WTC11 (cell line): ENCODE data around the gene COL4A2. TPM values are rescaled to one million over a fixed set of nuclear protein-coding genes. Genes with fewer than 3 reads are reported as not detected.

ENCODE experiments used
- ATAC-seq: fragments of 200-7000 bp; cut with Tn5 transposase; 2 replicates; pipeline ENCODE4 v1.10.0; 2021; ENCODE audit warnings: mild to moderate bottlenecking, moderate library complexity
- CTCF ChIA-PET: fragments of 300-600 bp; sonication (Branson Sonifier 250); formaldehyde crosslinking; loops from one replicate; lab custom pipeline; 2021; ENCODE audit warnings: antibody characterized with exemption; lab: Charles Lee
- POLR2A ChIA-PET: fragments of 350-600 bp; sonication (Branson Sonifier 250); formaldehyde crosslinking; loops from one replicate; lab custom pipeline; 2021; ENCODE audit warnings: antibody characterized with exemption; lab: Charles Lee
- DNase-seq: peaks from one replicate; pipeline ENCODE4 v3.0.0; 2021; ENCODE audit warnings: low spot score
- H3K27ac Mint-ChIP-seq: 2 replicates; pipeline ENCODE4 v1.8.0; 2021; ENCODE audit warnings: mixed read lengths
- H3K27me3 Mint-ChIP-seq: 2 replicates; pipeline ENCODE4 v1.8.0; 2021; ENCODE audit warnings: low read depth, mild to moderate bottlenecking, moderate library complexity, mixed read lengths
- H3K36me3 Mint-ChIP-seq: 2 replicates; pipeline ENCODE4 v1.8.0; 2021; ENCODE audit warnings: mixed read lengths
- H3K4me1 Mint-ChIP-seq: 2 replicates; pipeline ENCODE4 v1.8.0; 2022; ENCODE audit warnings: mixed read lengths
- H3K4me3 Mint-ChIP-seq: 2 replicates; pipeline ENCODE4 v1.8.0; 2021; ENCODE audit warnings: mild to moderate bottlenecking, moderate library complexity, mixed read lengths
- H3K9me3 Mint-ChIP-seq: 2 replicates; pipeline ENCODE4 v1.8.0; 2021; ENCODE audit warnings: mixed read lengths
- ESRRA ChIP-seq: sonication (generic); formaldehyde crosslinking; IDR thresholded peaks from 2 replicates; pipeline ENCODE4 v1.8.1; 2022; ENCODE audit warnings: mild to moderate bottlenecking, missing genetic modification reagents, borderline replicate concordance
- GTF2I ChIP-seq: fragments of 250-450 bp; sonication (Bioruptor Pico); conservative IDR thresholded peaks from 2 replicates; pipeline ENCODE4 v1.4.0; 2021; ENCODE audit warnings: mild to moderate bottlenecking
- MLX ChIP-seq: sonication (generic); formaldehyde crosslinking; IDR thresholded peaks from 2 replicates; pipeline ENCODE4 v1.8.1; 2023; ENCODE audit warnings: mild to moderate bottlenecking, missing genetic modification reagents, moderate library complexity
- NR3C1 ChIP-seq: sonication (generic); formaldehyde crosslinking; conservative IDR thresholded peaks from 2 replicates; pipeline ENCODE4 v1.8.1; 2023; ENCODE audit warnings: low read depth, mild to moderate bottlenecking, missing genetic modification reagents
- OVOL2 ChIP-seq: fragments of 250-450 bp; sonication (Bioruptor Pico); IDR thresholded peaks from 2 replicates; pipeline ENCODE4 v1.9.0; 2021; ENCODE audit warnings: mild to moderate bottlenecking, borderline replicate concordance
- PRDM15 ChIP-seq: sonication (generic); formaldehyde crosslinking; IDR thresholded peaks from 2 replicates; pipeline ENCODE4 v1.8.0; 2022; ENCODE audit warnings: missing genetic modification reagents
- RELA ChIP-seq: sonication (generic); formaldehyde crosslinking; IDR thresholded peaks from 2 replicates; pipeline ENCODE4 v1.8.1; 2022; ENCODE audit warnings: missing genetic modification reagents, mild to moderate bottlenecking, borderline replicate concordance
- SOX15 ChIP-seq: fragments of 250-450 bp; sonication (Bioruptor Pico); IDR thresholded peaks from 2 replicates; pipeline ENCODE4 v1.9.0; 2021; ENCODE audit warnings: mild to moderate bottlenecking
- TCF7 ChIP-seq: sonication (generic); formaldehyde crosslinking; IDR thresholded peaks from 2 replicates; pipeline ENCODE4 v1.8.0; 2022; ENCODE audit warnings: mild to moderate bottlenecking, low read depth, missing genetic modification reagents, moderate library complexity
- TEAD1 ChIP-seq: sonication (generic); formaldehyde crosslinking; IDR thresholded peaks from 2 replicates; pipeline ENCODE4 v1.8.0; 2022; ENCODE audit warnings: mild to moderate bottlenecking, missing genetic modification reagents
- TEAD4 ChIP-seq: sonication (generic); formaldehyde crosslinking; IDR thresholded peaks from 2 replicates; pipeline ENCODE4 v1.8.0; 2022; ENCODE audit warnings: mild to moderate bottlenecking, missing genetic modification reagents
- ZBTB43 ChIP-seq: sonication (generic); formaldehyde crosslinking; IDR thresholded peaks from 2 replicates; pipeline ENCODE4 v1.8.1; 2023; ENCODE audit warnings: mild to moderate bottlenecking, missing genetic modification reagents
- ZNF263 ChIP-seq: sonication (generic); formaldehyde crosslinking; IDR thresholded peaks from 2 replicates; pipeline ENCODE4 v1.8.1; 2022; ENCODE audit warnings: low read depth, mild to moderate bottlenecking, moderate library complexity, missing genetic modification reagents
- ZNF396 ChIP-seq: fragments of 250-450 bp; sonication (Bioruptor Pico); IDR thresholded peaks from 2 replicates; pipeline ENCODE4 v1.8.0; 2021; ENCODE audit warnings: mild to moderate bottlenecking, moderate library complexity, borderline replicate concordance
- ZNF416 ChIP-seq: fragments of 250-450 bp; sonication (Bioruptor Pico); IDR thresholded peaks from 2 replicates; pipeline ENCODE4 v1.9.0; 2021; ENCODE audit warnings: mild to moderate bottlenecking, inconsistent platforms
- ZNF425 ChIP-seq: fragments of 250-450 bp; sonication (Bioruptor Pico); conservative IDR thresholded peaks from 2 replicates; pipeline ENCODE4 v1.9.0; 2021; ENCODE audit warnings: mild to moderate bottlenecking
- ZNF532 ChIP-seq: fragments of 250-450 bp; sonication (Bioruptor Pico); IDR thresholded peaks from 2 replicates; pipeline ENCODE4 v1.9.0; 2021; ENCODE audit warnings: mild to moderate bottlenecking, borderline replicate concordance
- ZSCAN18 ChIP-seq: fragments of 250-450 bp; sonication (Bioruptor Pico); IDR thresholded peaks from 2 replicates; pipeline ENCODE4 v2.1.2; 2022; ENCODE audit warnings: mild to moderate bottlenecking, moderate library complexity
- total RNA-seq: library from RNA; stranded (reverse); gene quantifications from 3 replicates; pipeline ENCODE4 v1.2.3, GENCODE V29; 2021
- TF ChIP-seq, protein P1 (sequence below): sonication (generic); formaldehyde crosslinking; IDR thresholded peaks from 2 replicates; pipeline ENCODE4 v1.8.0; 2023; ENCODE audit warnings: mild to moderate bottlenecking, missing genetic modification reagents

Gene COL4A2
- total RNA-seq, 1 experiment from 2014 or later = 109 TPM

DNA sequence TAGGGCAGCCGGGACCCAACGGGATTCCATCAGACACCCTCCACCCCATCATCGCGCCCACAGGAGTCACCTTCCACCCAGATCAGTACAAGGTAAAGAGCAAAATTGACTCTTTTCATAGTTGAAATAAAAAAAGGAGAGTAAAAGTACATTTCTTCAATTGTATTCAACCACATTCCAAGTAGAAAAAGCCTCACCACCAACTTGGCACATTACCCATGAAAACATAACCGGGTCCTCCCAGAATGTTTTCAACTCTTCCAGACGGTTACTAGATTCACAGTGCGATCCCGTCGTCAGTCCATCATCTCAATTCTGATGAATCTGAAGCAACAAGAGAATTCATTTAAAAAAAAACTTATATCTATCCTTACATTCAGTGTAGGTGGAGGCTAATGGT, 129.2 kb downstream of the COL4A2 start (continued):
- TF ChIP-seq ZNF425 (CRISPR knock-in tag) = no peak
- TF ChIP-seq ZNF263 (CRISPR knock-in tag) = no peak
- no peak for TF ChIP-seq NR3C1 (CRISPR knock-in tag)
- TF ChIP-seq SOX15 (CRISPR knock-in tag) = no peak
- TF ChIP-seq TEAD4 = no peak
- no peak for TF ChIP-seq ESRRA
- no peak for TF ChIP-seq TCF7 (CRISPR knock-in tag)
- TF ChIP-seq ZNF532 = no peak
- TF ChIP-seq, all 79 proteins: peak for 0

DNA sequence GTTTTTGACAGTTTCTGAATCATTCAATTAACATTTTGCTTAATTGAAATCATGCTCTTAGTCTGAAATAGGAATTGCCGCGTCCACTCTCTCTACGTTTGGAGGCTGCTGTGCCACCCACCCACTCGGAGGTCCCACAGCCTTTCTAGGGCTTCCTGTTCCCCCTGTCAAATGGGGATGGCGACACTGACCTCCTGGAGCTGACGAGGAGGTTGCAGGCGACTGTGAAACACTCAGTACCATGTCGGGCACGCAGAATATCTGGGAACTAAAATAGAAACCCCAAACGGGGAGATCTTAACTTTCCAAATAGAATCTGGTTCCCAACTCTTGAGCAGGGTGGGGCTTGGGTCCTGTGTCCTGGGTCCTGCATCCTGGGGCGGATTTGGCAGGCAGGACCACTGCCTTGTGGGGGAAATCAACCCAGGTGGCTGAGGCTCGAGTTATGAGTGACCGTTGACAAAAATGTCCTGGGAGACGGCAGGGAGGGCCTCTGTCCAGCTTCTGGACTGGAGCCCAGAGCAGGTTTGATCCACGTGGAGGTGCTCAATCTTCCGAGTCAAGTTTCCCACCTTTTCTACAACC, 129.8 kb downstream of the COL4A2 start:
- H3K9me3 Mint-ChIP-seq = no peaks in the 10 kb centered on the region
- no peaks in the 10 kb centered on the region for H3K27me3 Mint-ChIP-seq
- H3K36me3 Mint-ChIP-seq = peaks cover 32% of the 10 kb centered on the region
- no peak overlapping the region for H3K4me3 Mint-ChIP-seq
- TF ChIP-seq, protein P1, sequence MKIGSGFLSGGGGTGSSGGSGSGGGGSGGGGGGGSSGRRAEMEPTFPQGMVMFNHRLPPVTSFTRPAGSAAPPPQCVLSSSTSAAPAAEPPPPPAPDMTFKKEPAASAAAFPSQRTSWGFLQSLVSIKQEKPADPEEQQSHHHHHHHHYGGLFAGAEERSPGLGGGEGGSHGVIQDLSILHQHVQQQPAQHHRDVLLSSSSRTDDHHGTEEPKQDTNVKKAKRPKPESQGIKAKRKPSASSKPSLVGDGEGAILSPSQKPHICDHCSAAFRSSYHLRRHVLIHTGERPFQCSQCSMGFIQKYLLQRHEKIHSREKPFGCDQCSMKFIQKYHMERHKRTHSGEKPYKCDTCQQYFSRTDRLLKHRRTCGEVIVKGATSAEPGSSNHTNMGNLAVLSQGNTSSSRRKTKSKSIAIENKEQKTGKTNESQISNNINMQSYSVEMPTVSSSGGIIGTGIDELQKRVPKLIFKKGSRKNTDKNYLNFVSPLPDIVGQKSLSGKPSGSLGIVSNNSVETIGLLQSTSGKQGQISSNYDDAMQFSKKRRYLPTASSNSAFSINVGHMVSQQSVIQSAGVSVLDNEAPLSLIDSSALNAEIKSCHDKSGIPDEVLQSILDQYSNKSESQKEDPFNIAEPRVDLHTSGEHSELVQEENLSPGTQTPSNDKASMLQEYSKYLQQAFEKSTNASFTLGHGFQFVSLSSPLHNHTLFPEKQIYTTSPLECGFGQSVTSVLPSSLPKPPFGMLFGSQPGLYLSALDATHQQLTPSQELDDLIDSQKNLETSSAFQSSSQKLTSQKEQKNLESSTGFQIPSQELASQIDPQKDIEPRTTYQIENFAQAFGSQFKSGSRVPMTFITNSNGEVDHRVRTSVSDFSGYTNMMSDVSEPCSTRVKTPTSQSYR = no peak
- TF ChIP-seq ZSCAN18 (no peak), ZNF416 (CRISPR knock-in tag) (no peak), ZBTB43 (CRISPR knock-in tag) (no peak), GTF2I (CRISPR knock-in tag) (no peak), ZNF396 (CRISPR knock-in tag) (no peak), TEAD4 (no peak), RELA (CRISPR knock-in tag) (no peak), PRDM15 (CRISPR knock-in tag) (no peak), MLX (CRISPR knock-in tag) (no peak), OVOL2 (CRISPR knock-in tag) (no peak), TEAD1 (CRISPR knock-in tag) (no peak)
- TF ChIP-seq, all 79 proteins: peak for 0
- peaks cover 4% of the 10 kb centered on the region; the same call in 1 of the 2 replicates for H3K4me1 Mint-ChIP-seq
- DNase-seq = no peak
- no peak overlapping the region for H3K27ac Mint-ChIP-seq
- no peak for ATAC-seq
- CTCF ChIA-PET = no interaction called here
- POLR2A ChIA-PET = no interaction called here
